Esophagus squamous epithelium (tissue), 4 donors: ENCODE results near the gene NOTUM.

Experiments used
- CTCF ChIP-seq, 6 experiments: fragments of 450-650 bp in 4 of 6; fragments of 200-600 bp in 2 of 6; sonication (generic) in 2 of 6; IDR thresholded peaks; one replicate each; pipeline ENCODE4 v1.5.1; 2016 to 2019; ENCODE audit warnings: antibody characterized with exemption in 6 of 6, mild to moderate bottlenecking in 4 of 6, moderate library complexity in 4 of 6
- POLR2A ChIP-seq, 4 donors: fragments of 450-650 bp; IDR thresholded peaks; one replicate each; pipeline ENCODE4 v1.6.1; 2017; ENCODE audit warnings: antibody characterized with exemption in 4 of 4, mild to moderate bottlenecking in 4 of 4, moderate library complexity in 3 of 4

DNA sequence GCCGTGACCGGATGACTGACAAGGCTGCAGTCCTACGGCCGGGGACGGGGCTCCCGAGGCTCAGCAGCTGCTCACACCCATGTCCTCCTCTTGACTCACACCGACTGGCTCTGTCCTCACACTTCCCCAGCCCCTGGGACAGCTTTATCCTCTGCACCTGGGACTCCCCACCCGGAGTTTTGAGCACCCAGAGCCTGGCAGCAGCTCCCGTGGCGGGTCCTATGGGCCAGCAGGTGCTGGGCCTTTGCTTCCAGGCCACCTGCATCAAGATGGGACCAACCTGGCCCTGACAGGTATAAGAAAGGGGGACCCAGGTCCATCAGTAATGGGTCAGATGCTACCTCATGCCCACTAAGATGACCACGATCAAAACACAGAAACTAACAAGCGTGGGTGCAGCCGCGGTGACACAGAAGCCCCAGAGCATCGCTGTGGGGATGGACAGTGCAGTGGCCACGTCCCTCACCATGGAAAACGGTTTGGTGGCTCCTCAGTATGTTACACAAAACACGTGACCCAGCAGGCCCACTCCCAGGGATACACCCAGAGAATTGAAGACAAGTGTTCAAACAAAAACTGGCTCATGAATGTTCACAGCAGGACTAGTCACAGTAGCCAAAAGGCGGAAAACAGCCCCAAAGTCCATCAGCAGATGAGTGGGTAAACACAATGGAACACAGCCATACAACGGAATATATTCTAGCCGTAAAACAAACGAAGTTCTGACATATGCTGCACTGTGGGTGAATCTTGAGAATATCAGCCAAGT lies 3.3 kb upstream of the NOTUM start:
- TF ChIP-seq POLR2A (IDR thresholded peaks at IDR 0.05): no peak
- TF ChIP-seq CTCF (IDR thresholded peaks at IDR 0.05): no peak
